HG03175 (cell line): ENCODE data around the gene ATXN7L2.
"Not testable (repeated sequence)": the region's sequence is repeated elsewhere in the genome, so short reads cannot be mapped to it uniquely, and the experiment has no call there.

Experiments used
- ATAC-seq: cut with Tn5 transposase; IDR thresholded peaks from one replicate; pipeline ENCODE4 v1.9.1; 2021; ENCODE audit warnings: mild to moderate bottlenecking, moderate library complexity; ENCODE audit not compliant: unreplicated experiment

The ATXN7L2 gene, protein sequence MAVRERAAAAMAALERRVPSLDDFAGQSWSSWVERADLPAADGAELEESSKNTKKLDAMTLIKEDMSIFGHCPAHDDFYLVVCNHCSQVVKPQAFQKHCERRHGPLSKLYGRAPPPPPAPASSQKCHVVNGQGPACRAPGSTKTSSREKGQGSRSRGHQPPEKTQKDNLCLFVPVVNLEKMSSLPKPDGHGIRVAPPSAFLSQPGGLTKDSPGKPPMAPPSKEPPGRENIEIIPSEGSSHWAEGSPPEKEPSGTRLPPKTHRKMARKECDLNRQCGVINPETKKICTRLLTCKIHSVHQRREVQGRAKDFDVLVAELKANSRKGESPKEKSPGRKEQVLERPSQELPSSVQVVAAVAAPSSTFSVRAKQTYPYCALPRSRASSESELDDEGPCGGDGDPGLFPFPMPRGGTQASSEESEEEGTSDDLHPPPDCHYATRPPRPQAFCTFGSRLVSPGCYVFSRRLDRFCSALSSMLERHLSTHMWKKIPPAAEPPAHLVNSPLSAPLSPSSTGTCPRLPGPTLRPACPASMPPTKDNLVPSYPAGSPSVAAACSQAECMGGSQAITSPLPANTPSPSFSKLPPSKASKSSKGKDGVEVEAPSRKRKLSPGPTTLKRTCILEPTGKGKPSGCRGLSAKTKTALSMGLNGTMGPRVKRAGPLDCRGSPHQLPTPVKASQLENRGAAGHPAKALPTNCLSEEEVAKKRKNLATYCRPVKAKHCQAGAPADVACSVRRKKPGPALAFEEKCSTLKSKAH

DNA sequence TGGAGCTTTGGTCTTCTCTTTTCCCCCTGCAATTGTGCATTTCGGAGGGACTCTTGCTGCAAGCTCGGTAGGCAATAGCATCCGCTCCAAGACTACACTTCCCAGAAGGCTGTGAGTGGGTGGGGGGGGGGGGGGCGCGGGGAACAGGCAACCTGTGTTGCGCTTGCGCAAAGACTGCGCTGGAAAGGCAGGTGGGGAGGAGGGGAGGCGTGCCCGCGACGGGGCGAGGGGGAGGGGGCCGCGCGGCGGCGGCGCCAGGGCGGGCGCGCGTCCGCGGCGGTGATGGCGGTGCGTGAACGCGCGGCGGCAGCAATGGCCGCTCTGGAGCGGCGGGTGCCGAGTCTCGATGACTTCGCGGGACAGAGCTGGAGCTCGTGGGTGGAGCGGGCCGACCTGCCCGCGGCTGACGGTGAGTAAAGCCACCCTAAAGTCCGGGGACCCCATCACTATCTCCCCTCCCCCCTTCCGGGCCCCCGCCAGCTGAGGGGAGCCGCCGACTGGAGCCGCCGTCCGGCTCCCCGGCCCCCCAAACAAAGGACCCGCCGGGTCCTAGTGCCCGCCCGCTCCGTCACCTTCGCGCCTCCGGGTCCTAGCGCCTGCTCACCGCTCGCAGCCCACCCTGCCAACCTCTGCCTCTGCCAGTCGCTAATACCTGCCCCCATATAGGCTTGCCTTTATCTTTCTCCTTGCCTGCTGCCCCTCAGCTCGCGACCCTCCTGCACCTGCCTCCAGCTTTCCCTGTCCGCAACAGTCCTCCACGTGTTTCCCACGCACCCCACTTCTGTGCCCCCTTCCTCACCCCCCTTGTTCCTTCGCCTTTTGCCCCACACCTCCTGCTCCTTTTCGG lies at the start of gene ATXN7L2:
Gene ATXN7L2, plus strand, starts transcription at position 234 of the 847 bp plus-strand sequence. Its CDS starts 49 bp downstream, at position 283.
- ATAC-seq = peak; percentile 80

DNA sequence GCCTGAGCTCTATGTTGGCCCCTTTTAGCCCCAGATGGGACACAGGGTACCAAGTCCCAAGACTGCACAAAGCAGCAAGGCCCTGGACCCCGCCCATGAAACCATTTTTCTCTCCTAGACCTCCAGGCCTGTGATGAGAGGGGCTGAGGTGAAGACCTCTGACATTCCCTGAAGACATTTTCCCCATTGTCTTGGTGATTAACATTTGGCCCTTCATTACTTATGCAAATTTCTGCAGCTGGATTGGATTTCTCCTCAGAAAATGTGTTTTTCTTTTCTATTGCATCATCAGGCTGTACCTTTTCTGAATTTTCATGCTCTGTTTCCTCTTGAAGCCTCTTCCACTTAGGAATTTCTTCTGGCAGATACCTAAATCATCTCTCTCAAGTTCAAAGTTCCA lies 49.2 kb upstream of the ATXN7L2 start:
- no peak for ATAC-seq

DNA sequence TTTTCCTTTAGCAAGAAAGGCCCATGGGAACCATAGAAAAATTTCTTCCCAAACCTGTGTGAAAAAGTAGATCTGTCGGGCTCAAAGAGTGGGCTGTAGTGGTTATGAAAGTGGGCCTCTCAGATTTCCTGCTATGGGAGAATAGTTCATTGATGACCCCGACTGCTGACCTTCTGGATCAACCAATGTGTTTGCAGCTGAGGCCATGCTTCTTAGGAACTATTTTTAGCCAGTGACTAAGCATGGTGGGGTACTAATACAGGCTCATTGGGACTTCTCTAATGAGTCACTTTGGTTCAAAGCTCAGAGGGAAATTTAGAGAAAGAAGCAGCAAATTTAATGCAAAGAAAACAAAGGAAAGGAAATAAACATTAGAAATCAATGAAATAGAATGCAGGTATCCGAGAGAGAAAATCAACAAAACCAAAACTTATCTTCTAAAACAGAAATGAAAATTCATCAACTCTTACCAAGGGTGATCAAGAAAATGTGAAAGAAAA lies 44.9 kb upstream of the ATXN7L2 start:
- ATAC-seq = no peak

DNA sequence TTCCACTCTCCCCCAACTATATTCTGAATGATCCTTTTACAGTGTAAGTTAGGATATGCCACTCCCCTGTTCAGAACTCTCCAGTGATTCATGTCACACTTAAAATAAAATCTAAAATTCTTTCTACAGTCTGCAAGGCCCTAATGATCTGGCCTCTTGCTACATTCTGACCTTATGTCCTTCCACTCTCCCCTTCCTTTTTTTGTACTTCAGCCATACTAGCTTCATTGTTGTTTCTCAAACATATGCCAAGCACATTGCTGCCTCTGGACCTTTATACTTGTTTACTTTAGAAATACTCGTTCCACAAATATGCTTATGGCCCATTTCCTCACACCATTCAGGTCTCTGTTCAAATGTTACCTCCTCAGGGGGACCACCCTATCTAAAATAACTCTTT lies 42.6 kb upstream of the ATXN7L2 start:
- no peak for ATAC-seq

DNA sequence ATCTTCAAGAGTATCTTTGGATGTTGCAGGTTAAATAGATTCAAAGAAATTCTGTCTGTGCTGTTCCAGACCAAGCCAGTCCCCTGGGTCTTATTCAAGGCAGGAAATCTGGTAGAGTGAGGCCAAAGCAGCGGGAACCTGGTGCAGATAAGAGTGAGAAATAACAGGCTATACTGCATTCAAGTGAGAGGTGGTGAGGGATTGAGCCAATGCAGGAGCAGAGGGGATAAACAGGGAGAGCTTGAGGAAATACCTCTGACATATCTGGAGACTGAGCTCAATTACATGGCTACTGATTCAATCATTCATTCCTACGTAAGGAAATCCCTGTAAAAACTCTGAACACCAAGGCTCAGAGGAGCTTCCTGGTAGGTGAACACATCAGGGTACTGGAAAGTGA lies 40.2 kb upstream of the ATXN7L2 start:
- ATAC-seq = no peak

DNA sequence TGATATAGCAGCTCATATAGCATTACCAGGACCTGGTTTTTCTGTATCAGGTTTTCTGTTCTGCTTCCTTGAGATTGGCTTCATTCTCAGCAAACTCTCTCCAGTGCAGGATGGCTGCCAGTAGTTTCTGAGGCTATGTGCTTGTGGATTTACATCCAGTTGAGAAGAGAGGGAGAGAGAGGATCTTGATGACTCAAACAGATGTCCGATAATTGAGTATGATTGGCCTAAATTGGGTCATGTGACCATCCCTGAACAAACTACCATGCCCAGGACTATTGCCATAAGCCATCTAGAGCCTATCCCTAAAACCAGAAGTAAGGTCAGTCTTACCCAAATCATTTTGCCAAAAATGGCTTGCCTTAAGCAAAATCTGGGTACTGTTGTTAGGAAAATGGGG lies 39.4 kb upstream of the ATXN7L2 start:
- ATAC-seq = no peak

DNA sequence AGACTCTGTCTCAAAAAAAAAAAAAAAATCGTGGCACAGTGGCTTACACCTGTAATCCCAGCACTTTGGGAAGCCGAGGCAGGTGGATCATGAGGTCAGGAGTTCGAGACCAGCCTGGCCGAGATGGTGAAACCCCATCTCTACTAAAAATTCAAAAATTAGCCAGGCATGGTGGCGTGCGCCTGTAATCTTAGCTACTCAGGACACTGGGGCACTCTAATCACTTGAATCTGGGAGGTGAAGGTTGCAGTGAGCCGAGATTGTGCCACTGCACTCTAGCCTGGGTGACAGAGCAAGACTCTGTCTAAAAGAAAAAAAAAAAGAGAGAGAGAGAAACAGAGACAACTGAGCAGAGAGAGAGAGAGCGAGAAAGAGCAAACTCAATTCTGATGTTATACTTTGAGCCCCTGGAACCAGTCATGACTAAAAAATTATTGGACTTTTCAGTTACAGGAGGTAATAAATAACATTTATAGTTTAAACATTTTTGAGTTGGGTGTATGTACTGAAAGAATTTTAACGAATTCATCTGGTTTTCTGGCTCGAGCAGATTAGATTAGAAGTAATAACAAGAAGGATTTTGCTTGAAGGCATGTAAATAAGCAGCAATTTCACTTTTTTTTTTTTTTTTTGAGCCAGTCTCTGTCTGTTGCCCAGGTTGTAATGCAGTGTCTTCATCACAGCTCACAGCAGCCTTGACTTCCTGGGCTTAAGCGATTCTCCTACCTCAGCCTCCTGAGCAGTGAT lies 37.6 kb upstream of the ATXN7L2 start:
- ATAC-seq = not testable (repeated sequence)

DNA sequence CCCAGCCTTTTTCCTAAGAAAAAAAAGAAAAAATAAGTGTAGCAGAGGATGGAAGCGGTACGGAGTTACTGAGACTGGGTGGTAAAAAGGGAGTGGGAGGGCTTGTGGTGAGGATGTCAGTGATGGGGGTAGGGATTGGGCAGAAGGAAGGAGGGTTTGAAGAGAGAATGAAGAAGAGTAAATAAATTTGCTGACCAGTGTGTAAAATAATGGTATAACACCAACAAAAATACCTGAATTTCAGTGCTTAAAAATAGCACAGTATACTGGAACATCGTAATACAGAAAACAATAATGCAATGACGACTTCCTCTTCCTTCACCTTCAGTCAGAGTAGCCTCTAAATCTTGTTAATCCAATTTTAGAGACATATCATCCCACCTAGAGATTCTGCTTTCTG lies 36.2 kb upstream of the ATXN7L2 start:
- no peak for ATAC-seq

DNA sequence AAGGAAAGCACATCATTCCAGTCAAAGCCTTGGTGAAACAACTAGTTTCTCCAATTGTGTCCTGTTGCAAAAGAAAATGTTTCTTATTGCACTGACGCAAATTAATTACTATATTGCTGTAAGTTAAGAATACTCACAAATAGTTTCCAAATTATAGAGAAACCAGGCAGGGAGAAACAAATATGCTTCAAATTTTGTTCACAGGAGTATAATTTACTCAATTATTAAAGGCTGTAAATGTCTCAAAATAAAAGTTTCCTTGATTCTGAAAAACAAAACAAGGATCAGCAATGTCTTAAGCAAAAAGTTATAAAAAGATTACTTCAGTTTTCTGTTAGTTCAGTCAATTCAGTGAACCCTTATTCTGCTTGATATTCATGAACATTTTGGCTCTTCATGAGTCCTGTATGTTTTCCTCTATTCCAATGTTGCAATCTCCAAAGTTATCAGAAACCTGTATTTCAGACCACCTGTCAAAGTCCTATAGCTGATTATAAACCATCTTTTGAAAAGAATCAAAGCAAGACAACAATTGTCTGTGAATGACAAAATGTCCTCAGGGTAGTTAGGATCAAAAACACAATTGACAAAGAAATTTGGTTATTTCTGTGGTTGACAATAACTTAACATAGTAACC lies 29.1 kb upstream of the ATXN7L2 start:
- no peak for ATAC-seq

DNA sequence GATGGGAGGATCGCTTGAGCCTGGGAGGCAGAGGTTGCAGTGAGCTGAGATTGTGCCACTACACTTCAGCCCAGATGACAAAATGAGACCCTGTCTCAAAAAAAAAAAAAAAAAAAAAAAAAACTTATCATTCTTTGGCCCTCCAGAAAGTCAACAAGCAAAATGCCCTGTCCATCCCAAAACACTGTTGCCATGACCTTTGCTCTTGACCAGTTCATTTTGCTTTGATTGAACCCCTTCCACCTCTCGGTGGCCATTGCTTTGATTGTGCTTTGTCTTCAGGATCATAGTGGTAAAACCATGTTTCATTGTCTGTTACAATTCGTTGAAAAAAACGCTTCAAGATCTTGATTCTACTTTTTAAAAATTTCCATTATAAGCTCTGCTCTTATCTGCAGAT lies 25.9 kb upstream of the ATXN7L2 start:
- no peak for ATAC-seq

DNA sequence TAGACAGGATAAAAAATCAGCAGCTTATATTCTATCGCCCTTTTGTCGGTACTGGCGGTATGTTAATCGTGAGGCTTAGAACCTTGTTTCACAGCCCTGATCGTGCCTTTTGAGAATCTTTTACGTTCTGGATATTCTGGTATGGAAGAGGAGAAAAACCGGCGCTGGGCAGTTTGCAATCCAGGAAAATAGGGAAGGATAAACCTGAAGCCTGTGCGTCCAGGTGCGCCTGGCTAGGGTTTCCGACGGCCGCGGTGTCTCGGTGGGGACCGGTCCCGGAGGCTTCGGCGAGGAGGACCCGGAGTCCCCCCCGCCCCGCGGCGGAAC lies 17.6 kb upstream of the ATXN7L2 start:
- no peak for ATAC-seq

DNA sequence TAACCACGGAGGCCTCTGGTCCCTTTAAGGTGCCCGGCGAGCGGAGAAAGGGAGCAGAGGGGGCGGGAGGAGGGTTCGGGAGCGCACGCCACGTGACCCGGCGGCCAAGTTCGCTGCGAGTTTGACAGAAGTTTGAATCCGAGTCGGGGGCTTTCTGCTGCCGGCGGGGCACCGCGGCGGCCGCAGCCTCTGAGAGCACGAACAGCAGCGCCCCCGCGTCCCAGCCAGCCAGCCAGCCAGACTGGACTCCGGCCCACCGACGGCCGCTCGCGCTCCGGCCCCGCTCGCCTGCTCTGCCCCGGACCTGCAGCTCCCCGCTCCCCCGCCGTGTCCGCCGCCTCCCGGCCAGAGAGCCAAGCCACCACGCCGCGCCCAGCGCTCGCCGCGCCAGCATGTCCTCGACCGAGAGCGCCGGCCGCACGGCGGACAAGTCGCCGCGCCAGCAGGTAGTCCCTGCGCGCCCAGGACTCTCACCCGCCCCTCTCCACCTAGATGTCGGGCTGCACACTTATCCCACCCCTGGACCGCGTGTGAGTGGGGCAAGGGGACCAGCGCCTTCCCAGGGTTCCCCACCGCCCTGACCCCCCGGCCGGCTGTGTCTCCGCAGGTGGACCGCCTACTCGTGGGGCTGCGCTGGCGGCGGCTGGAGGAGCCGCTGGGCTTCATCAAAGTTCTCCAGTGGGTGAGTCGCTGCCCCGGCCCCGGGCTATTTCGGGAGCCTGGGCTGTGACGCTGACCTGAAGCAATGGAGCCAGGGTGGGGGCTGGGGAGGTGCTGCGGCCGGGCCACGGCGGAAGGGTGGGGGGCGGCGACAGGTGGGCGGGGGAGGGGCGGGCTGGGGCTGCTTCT lies 17.0 kb upstream of the ATXN7L2 start, which contains the start of gene SYPL2:
Gene SYPL2, plus strand, starts transcription at position 95 of the 849 bp plus-strand sequence. Its CDS starts 298 bp downstream, at position 393.
- no peak for ATAC-seq

DNA sequence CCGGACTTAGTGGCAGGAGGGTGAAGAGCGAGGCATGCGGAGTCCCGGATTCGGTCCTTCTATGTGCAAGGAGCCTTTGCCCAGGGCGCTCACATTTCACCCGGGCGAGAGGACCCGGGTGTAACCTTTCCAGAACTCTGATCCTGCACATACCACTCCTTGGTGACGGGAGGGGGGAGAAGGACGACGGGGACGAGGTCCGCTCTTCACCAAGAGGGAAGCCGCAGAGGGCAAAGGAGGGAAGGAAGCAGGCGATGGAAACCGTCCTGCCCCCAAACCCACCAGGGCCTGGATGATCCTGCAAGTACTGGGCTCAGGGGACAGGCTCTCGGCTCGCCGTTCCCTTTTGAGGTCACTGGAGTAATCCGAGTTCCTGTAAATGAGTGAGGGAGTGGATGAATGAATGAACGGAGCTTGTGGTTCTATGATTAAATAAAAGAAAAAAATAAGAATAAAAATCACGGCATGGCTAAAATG lies 16.4 kb upstream of the ATXN7L2 start:
- ATAC-seq = no peak

DNA sequence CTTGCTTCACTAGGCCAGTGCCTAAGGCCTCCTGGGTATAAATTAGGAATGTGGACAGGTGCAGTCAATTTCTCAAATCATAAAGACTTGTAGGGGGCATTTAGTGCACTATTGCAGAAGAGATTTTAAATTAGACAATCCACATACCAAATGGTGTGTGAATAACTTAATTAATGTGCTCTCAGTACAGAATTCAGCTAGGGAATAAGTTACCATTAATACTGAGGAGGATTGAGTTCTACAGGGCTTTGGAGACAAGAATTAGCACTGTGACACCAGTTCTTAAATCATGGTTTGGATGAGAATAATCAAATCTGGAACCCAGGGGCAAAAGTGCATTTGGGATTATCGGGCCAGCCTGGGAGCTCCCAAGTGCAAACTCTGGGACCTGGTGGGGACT lies 15.6 kb upstream of the ATXN7L2 start:
- ATAC-seq = no peak

DNA sequence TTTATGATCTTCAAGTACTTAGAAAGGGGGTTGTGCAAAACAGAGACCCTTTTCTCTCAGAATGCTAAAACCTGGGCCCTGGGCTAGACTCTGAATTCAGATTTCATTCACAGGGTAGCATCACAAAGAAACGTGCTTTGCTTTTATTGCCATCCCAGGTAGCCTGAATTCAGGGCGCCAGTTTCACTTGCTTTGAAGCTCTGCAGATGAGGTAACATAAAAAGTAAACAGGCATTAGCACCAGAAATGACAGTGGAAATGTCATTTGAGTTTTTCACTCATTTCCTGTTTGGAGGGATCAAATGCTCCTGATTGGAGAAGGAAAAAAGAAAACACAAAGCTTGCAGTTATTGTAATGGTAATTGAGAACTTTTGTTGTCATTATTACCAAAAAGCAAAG lies 14.8 kb upstream of the ATXN7L2 start:
- no peak for ATAC-seq

DNA sequence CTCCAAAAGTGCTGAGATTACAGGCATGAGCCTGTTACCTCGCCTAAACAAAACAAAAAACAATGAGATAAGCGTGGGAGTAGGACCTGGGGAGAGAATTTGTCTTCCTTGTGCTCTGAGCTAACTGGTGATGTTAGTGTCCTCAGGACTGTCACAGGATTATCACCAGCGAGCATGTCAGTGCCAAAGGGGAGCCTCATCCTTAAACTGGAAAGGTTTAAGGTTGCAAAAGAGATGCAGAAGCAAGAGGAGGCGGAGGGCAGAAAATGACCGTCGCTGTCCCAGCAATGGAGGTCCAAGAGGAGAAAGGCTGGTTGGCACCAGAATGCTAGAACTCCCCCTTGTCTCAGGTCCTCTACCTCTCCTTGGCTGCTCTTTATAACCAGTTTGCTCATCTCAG lies 13.5 kb upstream of the ATXN7L2 start:
- no peak for ATAC-seq

DNA sequence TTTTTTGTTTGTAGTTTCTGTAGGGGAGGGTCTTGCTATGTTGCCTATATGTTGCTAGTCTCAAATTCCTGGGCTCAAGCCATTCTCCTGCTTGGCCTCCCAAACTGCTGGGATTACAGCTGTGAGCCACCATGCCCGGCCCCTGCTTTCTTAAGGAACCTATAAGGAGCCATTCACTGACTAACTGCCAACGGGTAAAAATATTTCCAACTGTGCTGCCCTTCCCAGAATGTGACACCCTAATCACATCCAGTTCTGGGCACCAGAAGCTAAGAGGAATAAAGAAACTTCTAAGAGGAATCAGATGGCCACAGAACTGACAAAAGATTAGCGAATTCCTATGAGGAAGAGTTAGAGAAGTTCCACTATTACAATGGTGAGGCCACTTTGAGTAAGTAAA lies 10.9 kb upstream of the ATXN7L2 start:
- ATAC-seq = no peak

DNA sequence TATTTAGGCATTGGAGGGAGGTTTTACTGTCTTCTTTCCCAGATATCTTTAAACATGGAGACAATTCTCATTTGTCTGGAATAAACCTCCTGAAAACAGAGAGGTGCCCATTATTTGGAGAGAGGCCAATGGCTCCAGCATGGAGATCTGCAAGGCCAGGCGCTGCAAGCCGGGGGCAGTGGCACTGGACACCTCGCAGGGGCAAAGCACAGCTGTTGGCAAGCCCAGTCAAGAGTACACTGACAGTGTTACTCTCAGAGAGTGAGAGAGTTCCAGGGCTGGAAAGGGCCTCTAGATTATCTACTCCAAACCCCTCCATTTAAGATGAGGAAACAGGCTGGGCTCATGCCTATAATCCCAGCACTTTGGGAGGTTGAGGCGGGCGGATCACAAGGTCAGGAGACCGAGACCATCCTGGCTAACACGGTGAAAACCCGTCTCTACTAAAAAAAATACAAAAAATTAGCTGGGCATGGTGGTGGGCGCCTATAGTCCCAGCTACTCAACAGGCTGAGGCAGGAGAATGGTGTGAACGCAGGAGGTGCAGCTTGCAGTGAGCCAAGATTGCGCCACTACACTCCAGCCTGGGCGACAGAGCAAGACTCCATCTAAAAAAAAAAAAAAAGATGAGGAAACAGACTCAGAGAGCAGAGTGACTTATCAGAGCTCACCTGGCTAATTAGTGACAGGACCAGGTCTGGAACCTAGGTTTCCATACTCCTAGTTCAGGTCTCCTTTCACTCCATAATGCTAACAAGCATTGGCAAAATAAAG lies 10.2 kb upstream of the ATXN7L2 start:
- not testable (repeated sequence) for ATAC-seq
